ENCODE results near the gene TEX14.

Gene TEX14

GRCh38 chr17:58617563-58617962, 74.3 kb downstream of the TEX14 start:
- Histone ChIP-seq H3K79me2 (ENCODE audit: insufficient read depth, low read length) (no peaks in the 10 kb centered on the region), H3K4me3 (ENCODE audit: insufficient read depth, low read length, poor library complexity, severe bottlenecking) (no peak overlapping the region), H3K36me3 (ENCODE audit: low read length) (no peaks in the 10 kb centered on the region), H2AFZ (ENCODE audit: low read depth, low read length, severe bottlenecking) (no peak overlapping the region), H3F3A (ENCODE audit: insufficient read depth) (no peaks in the 10 kb centered on the region), H3K27me3 (ENCODE audit: low read length) (no peaks in the 10 kb centered on the region), H3K4me2 (ENCODE audit: low read depth, low read length, poor library complexity, severe bottlenecking) (no peak overlapping the region), H3K27ac (ENCODE audit: low read depth, low read length) (no peak overlapping the region), H3K9me3 (ENCODE audit: insufficient read depth, low read length) (no peaks in the 10 kb centered on the region), H3K9me2 (replicated peaks; ENCODE audit: insufficient read depth, low read length) (no peaks in the 10 kb centered on the region), H3K9ac (ENCODE audit: low read length) (no peak overlapping the region), H4K20me1 (ENCODE audit: low read depth, low read length) (no peaks in the 10 kb centered on the region)
- TF ChIP-seq CTCF (IDR thresholded peaks at IDR 0.05; ENCODE audit: insufficient read depth, low read length, poor library complexity, severe bottlenecking): no peak
- no peak for TF ChIP-seq EZH2phosphoT487 (conservative IDR thresholded peaks at IDR 0.05; ENCODE audit: low read length)

GRCh38 chr17:58615768-58616659, 75.8 kb downstream of the TEX14 start:
- no peak overlapping the region for H3K4me2 ChIP-seq (ENCODE audit: low read depth, low read length, poor library complexity, severe bottlenecking)
- no peaks in the 10 kb centered on the region for H3F3A ChIP-seq (ENCODE audit: insufficient read depth)
- H3K4me3 ChIP-seq (ENCODE audit: insufficient read depth, low read length, poor library complexity, severe bottlenecking): no peak overlapping the region
- no peaks in the 10 kb centered on the region for H4K20me1 ChIP-seq (ENCODE audit: low read depth, low read length)
- H3K27me3 ChIP-seq (ENCODE audit: low read length): no peaks in the 10 kb centered on the region
- H3K9me2 ChIP-seq (replicated peaks; ENCODE audit: insufficient read depth, low read length): no peaks in the 10 kb centered on the region
- no peak overlapping the region for H2AFZ ChIP-seq (ENCODE audit: low read depth, low read length, severe bottlenecking)
- no peak for TF ChIP-seq CTCF (IDR thresholded peaks at IDR 0.05; ENCODE audit: insufficient read depth, low read length, poor library complexity, severe bottlenecking)
- TF ChIP-seq EZH2phosphoT487 (conservative IDR thresholded peaks at IDR 0.05; ENCODE audit: low read length): no peak
- H3K9me3 ChIP-seq (ENCODE audit: insufficient read depth, low read length): no peaks in the 10 kb centered on the region
- H3K79me2 ChIP-seq (ENCODE audit: insufficient read depth, low read length): no peaks in the 10 kb centered on the region
- no peaks in the 10 kb centered on the region for H3K36me3 ChIP-seq (ENCODE audit: low read length)
- H3K9ac ChIP-seq (ENCODE audit: low read length): no peak overlapping the region
- H3K27ac ChIP-seq (ENCODE audit: low read depth, low read length): no peak overlapping the region

GRCh38 chr17:58614859-58615459, 76.9 kb downstream of the TEX14 start:
- H3K9ac ChIP-seq (ENCODE audit: low read length): no peak overlapping the region
- H3K4me3 ChIP-seq (ENCODE audit: insufficient read depth, low read length, poor library complexity, severe bottlenecking): no peak overlapping the region
- H3F3A ChIP-seq (ENCODE audit: insufficient read depth): no peaks in the 10 kb centered on the region
- no peak overlapping the region for H2AFZ ChIP-seq (ENCODE audit: low read depth, low read length, severe bottlenecking)
- H3K27ac ChIP-seq (ENCODE audit: low read depth, low read length): no peak overlapping the region
- H3K9me2 ChIP-seq (replicated peaks; ENCODE audit: insufficient read depth, low read length): no peaks in the 10 kb centered on the region
- H3K4me2 ChIP-seq (ENCODE audit: low read depth, low read length, poor library complexity, severe bottlenecking): no peak overlapping the region
- H3K27me3 ChIP-seq (ENCODE audit: low read length): no peaks in the 10 kb centered on the region
- no peaks in the 10 kb centered on the region for H4K20me1 ChIP-seq (ENCODE audit: low read depth, low read length)
- no peaks in the 10 kb centered on the region for H3K9me3 ChIP-seq (ENCODE audit: insufficient read depth, low read length)
- no peaks in the 10 kb centered on the region for H3K79me2 ChIP-seq (ENCODE audit: insufficient read depth, low read length)
- TF ChIP-seq CTCF (IDR thresholded peaks at IDR 0.05; ENCODE audit: insufficient read depth, low read length, poor library complexity, severe bottlenecking): no peak
- TF ChIP-seq EZH2phosphoT487 (conservative IDR thresholded peaks at IDR 0.05; ENCODE audit: low read length): no peak
- no peaks in the 10 kb centered on the region for H3K36me3 ChIP-seq (ENCODE audit: low read length)

All from SU-DHL-6 (cell line).